A549 (cell line): ENCODE results near the gene METRNL. TPM values are rescaled to one million over a fixed set of nuclear protein-coding genes. Genes with fewer than 3 reads are reported as not detected.

ENCODE experiments used
- ATAC-seq, 2 experiments: fragments of 200-7000 bp in 1 of 2; fragments of >200 bp in 1 of 2; cut with Nextera tagmentation in 1 of 2; cut with Tn5 transposase in 1 of 2; 3 replicates each; pipeline versions ENCODE4 v1.8.0 to v1.9.1; 2018 to 2020; ENCODE audit warnings: mild to moderate bottlenecking in 1 of 2, moderate library complexity in 1 of 2
- CTCF ChIA-PET: fragments of 300-600 bp; sonication (Branson Sonifier 250); formaldehyde crosslinking; extraction: SDS; loops from one replicate; lab custom pipeline; 2021; ENCODE audit warnings: antibody characterized with exemption, inconsistent platforms; lab: Yijun Ruan, JAX
- POLR2A ChIA-PET: fragments of 350-600 bp; formaldehyde crosslinking; extraction: SDS; loops from one replicate; lab custom pipeline; 2021; ENCODE audit warnings: antibody characterized with exemption, inconsistent platforms; lab: Yijun Ruan, JAX
- DNase-seq, 2 experiments: peaks; one replicate each; pipeline versions ENCODE4 v3.0.0 to v3.0.0-alpha.2; 2011 to 2016; ENCODE audit warnings: low read depth in 1 of 2, low spot score in 1 of 2
- FAIRE-seq: peaks from 2 replicates; lab custom pipeline; 2011; peaks lifted over from hg19 to GRCh38; lab: Jason Lieb, UNC
- H3K27ac ChIP-seq, 2 experiments: fragments of >200 bp; sonication (Bioruptor Twin); formaldehyde crosslinking; 3 replicates each; pipeline ENCODE4 v1.5.1; 2016 to 2017
- H3K4me1 ChIP-seq: fragments of >200 bp; sonication (Bioruptor Twin); formaldehyde crosslinking; 3 replicates; pipeline ENCODE4 v1.6.1; 2016
- H3K4me2 ChIP-seq: fragments of >200 bp; sonication (Bioruptor Twin); formaldehyde crosslinking; 3 replicates; pipeline ENCODE4 v1.6.1; 2016
- H3K4me3 ChIP-seq: fragments of >200 bp; sonication (Bioruptor Twin); formaldehyde crosslinking; 3 replicates; pipeline ENCODE4 v1.5.1; 2016
- H3K9me3 ChIP-seq: fragments of >200 bp; sonication (Bioruptor Twin); formaldehyde crosslinking; 3 replicates; pipeline ENCODE4 v1.6.1; 2016
- BHLHE40 ChIP-seq: IDR thresholded peaks from 2 replicates; pipeline ENCODE4 v1.6.1; 2012; ENCODE audit warnings: low read depth, low read length, inconsistent platforms
- CBX8 ChIP-seq: fragments of 200-600 bp; sonication (generic); IDR thresholded peaks from 2 replicates; pipeline ENCODE4 v1.6.1; 2016
- CEBPB ChIP-seq, 2 experiments: fragments of >200 bp in 1 of 2; sonication (Bioruptor Twin) in 1 of 2; formaldehyde crosslinking in 1 of 2; IDR thresholded peaks; 2 replicates each; pipeline ENCODE4 v1.6.1; 2012 to 2016
- CTCF ChIP-seq: fragments of >200 bp; sonication (Bioruptor Twin); formaldehyde crosslinking; IDR thresholded peaks from 3 replicates; pipeline ENCODE4 v1.5.1; 2016
- EHMT2 ChIP-seq: fragments of 200-600 bp; sonication (generic); IDR thresholded peaks from 2 replicates; pipeline ENCODE4 v1.6.1; 2016; ENCODE audit warnings: antibody characterized with exemption, low read depth, mild to moderate bottlenecking, moderate library complexity
- EP300 ChIP-seq, 2 experiments: fragments of >200 bp; sonication (Bioruptor Twin); formaldehyde crosslinking; IDR thresholded peaks; 2 replicates in 1 of 2; 3 replicates in 1 of 2; pipeline ENCODE4 v1.6.1; 2016 to 2017
- FOSB ChIP-seq: fragments of 250-450 bp; sonication (Bioruptor Pico); IDR thresholded peaks from 2 replicates; pipeline ENCODE4 v1.5.0; 2020; ENCODE audit warnings: mild to moderate bottlenecking, moderate library complexity
- HES2 ChIP-seq: fragments of >200 bp; sonication (Bioruptor Twin); formaldehyde crosslinking; IDR thresholded peaks from 2 replicates; pipeline ENCODE4 v1.6.1; 2016
- HOXA7 ChIP-seq: fragments of 250-450 bp; sonication (Bioruptor Pico); IDR thresholded peaks from 2 replicates; pipeline ENCODE4 v1.5.0; 2020; ENCODE audit warnings: mild to moderate bottlenecking, moderate library complexity
- JUN ChIP-seq, 2 experiments: fragments of >200 bp; sonication (Bioruptor Twin); formaldehyde crosslinking; IDR thresholded peaks; 2 replicates in 1 of 2; 3 replicates in 1 of 2; pipeline ENCODE4 v1.6.1; 2016 to 2017
- PHF8 ChIP-seq: fragments of 200-600 bp; sonication (generic); IDR thresholded peaks from 2 replicates; pipeline ENCODE4 v1.6.1; 2016; ENCODE audit warnings: low read depth, mild to moderate bottlenecking, antibody characterized with exemption, moderate library complexity, borderline replicate concordance
- POLR2A ChIP-seq: IDR thresholded peaks from 2 replicates; pipeline ENCODE4 v1.6.1; 2012; ENCODE audit warnings: mild to moderate bottlenecking, low read length
- RAD21 ChIP-seq, 2 experiments: fragments of >200 bp in 1 of 2; sonication (Bioruptor Twin) in 1 of 2; formaldehyde crosslinking in 1 of 2; IDR thresholded peaks in 1 of 2; conservative IDR thresholded peaks in 1 of 2; 2 replicates in 1 of 2; 3 replicates in 1 of 2; pipeline ENCODE4 v1.6.1; 2012 to 2018; ENCODE audit warnings: inconsistent platforms in 1 of 2
- RARB ChIP-seq: fragments of 250-450 bp; sonication (Bioruptor Pico); IDR thresholded peaks from 2 replicates; pipeline ENCODE4 v1.8.0; 2021; ENCODE audit warnings: mild to moderate bottlenecking, moderate library complexity
- RCOR1 ChIP-seq: fragments of 150-350 bp; IDR thresholded peaks from 2 replicates; pipeline ENCODE4 v1.6.1; 2014; ENCODE audit warnings: antibody characterized with exemption, low read length, low read depth
- REST ChIP-seq: fragments of 200-600 bp; sonication (generic); IDR thresholded peaks from 2 replicates; pipeline ENCODE4 v1.6.1; 2016; ENCODE audit warnings: antibody characterized with exemption, mild to moderate bottlenecking, moderate library complexity
- RNF2 ChIP-seq: fragments of 200-600 bp; sonication (generic); IDR thresholded peaks from 2 replicates; pipeline ENCODE4 v1.6.1; 2016; ENCODE audit warnings: low read depth, mild to moderate bottlenecking, antibody characterized with exemption, moderate library complexity, borderline replicate concordance
- SMC3 ChIP-seq: fragments of >200 bp; sonication (Bioruptor Twin); formaldehyde crosslinking; IDR thresholded peaks from 3 replicates; pipeline ENCODE4 v1.6.1; 2018; ENCODE audit warnings: inconsistent platforms
- SREBF2 ChIP-seq: fragments of 450-650 bp; IDR thresholded peaks from 2 replicates; pipeline ENCODE4 v1.6.1; 2014; ENCODE audit warnings: mild to moderate bottlenecking, moderate library complexity
- USF2 ChIP-seq: fragments of 450-650 bp; IDR thresholded peaks from 2 replicates; pipeline ENCODE4 v1.6.1; 2014; ENCODE audit warnings: antibody characterized with exemption
- WGBS: methylation state at CpG from one replicate; pipeline ENCODE4 v1.1.6; 2017; ENCODE audit errors: missing lambda C conversion rate; 5-methylcytosine and 5-hydroxymethylcytosine counted together
- polyA plus RNA-seq, 4 experiments: library from polyadenylated mRNA; depleted of rRNA in 3 of 4; stranded (reverse); fragments of >200 nt; fragmentation: RNase III in 1 of 4; extraction: RNeasy Plus Mini Kit Qiagen cat#74134 plus additional on column Dnase treatment in 1 of 4; gene quantifications; 2 replicates in 3 of 4; 3 replicates in 1 of 4; pipeline ENCODE4 v1.2.3, GENCODE V29; 2011 to 2017

Gene METRNL
- polyA plus RNA-seq, 2 of the 4 experiments (the other 2 are of a cell fraction), result 1.7 to 6.4 TPM

- DNase-seq (no peak), ATAC-seq (peak in 1 of 2 experiments; percentile 39; a peak in 3 of 6 replicates), FAIRE-seq (no peak)
- Histone ChIP-seq H3K9me3 (no peaks in the 10 kb centered on the region), H3K4me3 (no peak overlapping the region), H3K4me2 (peak overlapping the region; percentile 3; the same call in 1 of the 3 replicates), H3K4me1 (0 out of 3 replicates have a peak, but pooled peaks cover 3% of the 10 kb centered on the region), H3K27ac (no peak overlapping the region)
- 48% methylated on average over 26 of the region's 26 CpGs for WGBS
- CTCF ChIA-PET, result interaction anchor here (0.8 to 1.5 kb wide), 5 partner anchors 12 to 71 kb away, joined by 3 to 4 read pairs (median 3); no protein-coding TSS in a partner anchor
- TF ChIP-seq HES2, result no peak
- TF ChIP-seq FOSB (CRISPR knock-in tag), result no peak
- no peak for TF ChIP-seq RARB (CRISPR knock-in tag)
- TF ChIP-seq PHF8, result no peak
- no peak for TF ChIP-seq SREBF2
- no peak for TF ChIP-seq EP300 (IDR thresholded peaks at IDR 0.05)
- TF ChIP-seq HOXA7 (CRISPR knock-in tag), result no peak
- TF ChIP-seq RAD21 (conservative IDR thresholded peaks at IDR 0.05 in 1 of 2, IDR thresholded peaks at IDR 0.05 in 1 of 2), result no peak
- no peak for TF ChIP-seq POLR2A
- POLR2A ChIA-PET, result interaction anchor here (1.4 kb wide), 1 partner anchor 12 kb away, joined by 5 read pairs; no protein-coding TSS in a partner anchor
Observed at GRCh38 chr17:83121921-83122820, 42.8 kb downstream of the METRNL start.

- ChIA-PET POLR2A (interaction anchor here (1.4 kb wide), 1 partner anchor 13 kb away, joined by 5 read pairs; no protein-coding TSS in a partner anchor), CTCF (interaction anchor here (0.8 to 1.5 kb wide), 4 partner anchors 24 to 72 kb away, joined by 3 to 4 read pairs (median 3); no protein-coding TSS in a partner anchor)
- Histone ChIP-seq H3K4me3 (no peak overlapping the region), H3K4me2 (peak overlapping the region; percentile 3; the same call in 1 of the 3 replicates), H3K27ac (no peak overlapping the region), H3K9me3 (no peaks in the 10 kb centered on the region), H3K4me1 (0 out of 3 replicates have a peak, but pooled peaks cover 3% of the 10 kb centered on the region)
- ATAC-seq (peak in 1 of 2 experiments; percentile 24; a peak in 3 of 6 replicates), FAIRE-seq (no peak), DNase-seq (peak in 1 of 2 experiments; percentile 36)
- TF ChIP-seq EHMT2 (no peak), USF2 (no peak), CEBPB (IDR thresholded peaks at IDR 0.05) (no peak), REST (no peak), RAD21 (conservative IDR thresholded peaks at IDR 0.05 in 1 of 2, IDR thresholded peaks at IDR 0.05 in 1 of 2) (no peak), BHLHE40 (no peak), CTCF (no peak), CBX8 (no peak), RNF2 (no peak), SMC3 (no peak), JUN (IDR thresholded peaks at IDR 0.05) (no peak), RCOR1 (no peak)
- 49% methylated on average over 16 of the region's 16 CpGs for WGBS
Observed at GRCh38 chr17:83122834-83123233, 43.4 kb downstream of the METRNL start.
